Embryonic facial prominence (tissue), 1 donor: ENCODE measurements around the gene CLASRP.
"Not testable (repeated sequence)": the region's sequence is repeated elsewhere in the genome, so short reads cannot be mapped to it uniquely, and the experiment has no call there.

Source experiments
- DNase-seq: peaks from one replicate; pipeline ENCODE4 v3.0.0-alpha.2; 2016; ENCODE audit errors: extremely low spot score

The CLASRP gene

GRCh38 chr19:45038931-45039893, at the start of gene CLASRP:
CLASRP (plus strand) TSS chr19:45039045; CDS start chr19:45040213, 1,168 bp downstream.
- DNase-seq, result peak; percentile 91

GRCh38 chr19:44990459-44990858, 48.4 kb upstream of the CLASRP start:
- DNase-seq, result no peak

GRCh38 chr19:44990966-44991365, 47.9 kb upstream of the CLASRP start:
- DNase-seq, result no peak

GRCh38 chr19:44992336-44993163, 46.3 kb upstream of the CLASRP start:
- no peak for DNase-seq

GRCh38 chr19:44993526-44993925, 45.3 kb upstream of the CLASRP start:
- DNase-seq, result no peak

- no peak for DNase-seq
Measured at GRCh38 chr19:44993926-44994537, 44.8 kb upstream of the CLASRP start.

- no peak for DNase-seq
Measured at GRCh38 chr19:44998025-44998424, 40.8 kb upstream of the CLASRP start.

- DNase-seq, result not testable (repeated sequence)
Measured at GRCh38 chr19:44999131-44999925, 39.5 kb upstream of the CLASRP start.

- not testable (repeated sequence) for DNase-seq
Measured at GRCh38 chr19:45000665-45001064, 38.2 kb upstream of the CLASRP start.

- peak; percentile 70 for DNase-seq
Measured at GRCh38 chr19:45001087-45001739, 37.6 kb upstream of the CLASRP start, which contains the start of gene RELB. RELB (plus strand) TSS chr19:45001464; CDS start chr19:45001580, 116 bp downstream.

GRCh38 chr19:45003485-45003884, 35.4 kb upstream of the CLASRP start:
- no peak for DNase-seq

GRCh38 chr19:45005787-45006186, 33.1 kb upstream of the CLASRP start:
- no peak for DNase-seq

GRCh38 chr19:45008552-45008951, 30.3 kb upstream of the CLASRP start:
- no peak for DNase-seq

- DNase-seq, result no peak
Measured at GRCh38 chr19:45009625-45010255, 29.1 kb upstream of the CLASRP start.

GRCh38 chr19:45010306-45010705, 28.5 kb upstream of the CLASRP start:
- DNase-seq, result no peak

- DNase-seq, result no peak
Measured at GRCh38 chr19:45011959-45012358, 26.9 kb upstream of the CLASRP start.

GRCh38 chr19:45016388-45017314, 22.2 kb upstream of the CLASRP start:
- no peak for DNase-seq

GRCh38 chr19:45019187-45019586, 19.7 kb upstream of the CLASRP start:
- DNase-seq, result no peak

GRCh38 chr19:45020071-45020470, 18.8 kb upstream of the CLASRP start:
- DNase-seq, result no peak
